ENCODE data around the gene TRMT10B. TPM values are rescaled to one million over a fixed set of nuclear protein-coding genes. Genes with fewer than 3 reads are reported as not detected.
"Not testable (repeated sequence)": the region's sequence is repeated elsewhere in the genome, so short reads cannot be mapped to it uniquely, and the experiment has no call there.

TRMT10B gene
- total RNA-seq, 1 experiment from 2014 or later: 5.7 TPM

GRCh38 chr9:37761511-37761910 lies 7.9 kb downstream of the TRMT10B start:
- no peak overlapping the region for H3K23ac ChIP-seq (ENCODE audit: insufficient read length, low read depth, low read length)
- no peak for DNase-seq
- peak overlapping the region; percentile 43 for H4K8ac ChIP-seq (replicated peaks; ENCODE audit: insufficient read length, low read depth, low read length)
- no peak overlapping the region for H3K56ac ChIP-seq (ENCODE audit: insufficient read length, low read depth, low read length)
- no peaks in the 10 kb centered on the region for H4K20me1 ChIP-seq (ENCODE audit: control insufficient read depth, insufficient read depth, insufficient read length)
- no peak overlapping the region for H3K14ac ChIP-seq (ENCODE audit: insufficient read depth, low read length)
- H4K91ac ChIP-seq (ENCODE audit: insufficient read length, low read depth, low read length): no peak overlapping the region
- no peak overlapping the region for H4K5ac ChIP-seq (ENCODE audit: insufficient read length, low read depth, low read length)
- H3K79me1 ChIP-seq (ENCODE audit: insufficient read depth, low read depth, low read length, poor library complexity, severe bottlenecking): no peaks in the 10 kb centered on the region
- no peak overlapping the region for H2BK120ac ChIP-seq (ENCODE audit: low read depth, low read length, poor library complexity, severe bottlenecking)
- Mint-ChIP-seq H3K27me3 (ENCODE audit: low read depth) (no peaks in the 10 kb centered on the region), H3K36me3 (ENCODE audit: insufficient read depth in 1 of 3, low read depth in 3 of 3) (peaks cover 6 to 15% (median 12%) of the 10 kb centered on the region in 3 experiments; a peak in 6 of 7 replicates), H3K4me3 (no peak overlapping the region; a peak in 1 of 5 replicates), H3K27ac (peak overlapping the region in 1 of 3 experiments; percentile 21; a peak in 1 of 7 replicates), H3K4me1 (no peaks in the 10 kb centered on the region), H3K9me3 (peaks cover 3 to 4% of the 10 kb centered on the region in 2 experiments; a peak in 2 of 5 replicates)
- H3K4me2 ChIP-seq (ENCODE audit: insufficient read depth, insufficient read length, low read length): no peak overlapping the region
- H2BK5ac ChIP-seq (ENCODE audit: insufficient read length, low read length): no peak overlapping the region
- H3K18ac ChIP-seq (ENCODE audit: insufficient read length, low read depth, low read length): no peak overlapping the region
- no peak overlapping the region for H3K4ac ChIP-seq (ENCODE audit: low read depth, low read length)
- H3K23me2 ChIP-seq (ENCODE audit: insufficient read length, low read depth, low read length, poor library complexity, severe bottlenecking): no peaks in the 10 kb centered on the region
- no peak overlapping the region for H3T11ph ChIP-seq (ENCODE audit: low read length)
- no peaks in the 10 kb centered on the region for H3K27me3 ChIP-seq (ENCODE audit: insufficient read depth, low read length)
- TF ChIP-seq, protein P1, sequence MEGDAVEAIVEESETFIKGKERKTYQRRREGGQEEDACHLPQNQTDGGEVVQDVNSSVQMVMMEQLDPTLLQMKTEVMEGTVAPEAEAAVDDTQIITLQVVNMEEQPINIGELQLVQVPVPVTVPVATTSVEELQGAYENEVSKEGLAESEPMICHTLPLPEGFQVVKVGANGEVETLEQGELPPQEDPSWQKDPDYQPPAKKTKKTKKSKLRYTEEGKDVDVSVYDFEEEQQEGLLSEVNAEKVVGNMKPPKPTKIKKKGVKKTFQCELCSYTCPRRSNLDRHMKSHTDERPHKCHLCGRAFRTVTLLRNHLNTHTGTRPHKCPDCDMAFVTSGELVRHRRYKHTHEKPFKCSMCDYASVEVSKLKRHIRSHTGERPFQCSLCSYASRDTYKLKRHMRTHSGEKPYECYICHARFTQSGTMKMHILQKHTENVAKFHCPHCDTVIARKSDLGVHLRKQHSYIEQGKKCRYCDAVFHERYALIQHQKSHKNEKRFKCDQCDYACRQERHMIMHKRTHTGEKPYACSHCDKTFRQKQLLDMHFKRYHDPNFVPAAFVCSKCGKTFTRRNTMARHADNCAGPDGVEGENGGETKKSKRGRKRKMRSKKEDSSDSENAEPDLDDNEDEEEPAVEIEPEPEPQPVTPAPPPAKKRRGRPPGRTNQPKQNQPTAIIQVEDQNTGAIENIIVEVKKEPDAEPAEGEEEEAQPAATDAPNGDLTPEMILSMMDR (conservative IDR thresholded peaks at IDR 0.05): no peak
- H2BK12ac ChIP-seq (ENCODE audit: insufficient read length, low read depth, low read length): no peak overlapping the region
- WGBS (ENCODE audit: extremely low coverage, insufficient read length, low lambda C conversion rate): no CpG with 5 or more reads among the region's 3 CpGs
- H2AK5ac ChIP-seq (ENCODE audit: insufficient read length, low read length): no peak overlapping the region
- no peaks in the 10 kb centered on the region for H3K4me1 ChIP-seq (ENCODE audit: insufficient read depth, low read length)
- no peak overlapping the region for H2AFZ ChIP-seq (ENCODE audit: low read length)
- no peaks in the 10 kb centered on the region for H3K79me2 ChIP-seq (ENCODE audit: insufficient read depth, low read length)
- no peaks in the 10 kb centered on the region for H3K9me3 ChIP-seq (ENCODE audit: control insufficient read depth, low read depth, low read length)
- no peak overlapping the region for H2BK15ac ChIP-seq (ENCODE audit: low read depth, low read length)
- no peak overlapping the region for H3K27ac ChIP-seq (ENCODE audit: insufficient read length, low read depth, low read length)
- H3K9ac ChIP-seq (ENCODE audit: extremely low read depth, insufficient read length, low read length): no peak overlapping the region
- no peak overlapping the region for H2BK20ac ChIP-seq (ENCODE audit: low read depth, low read length, poor library complexity, severe bottlenecking)

GRCh38 chr9:37765263-37765662 lies 11.7 kb downstream of the TRMT10B start:
- not testable (repeated sequence) for H4K91ac ChIP-seq (ENCODE audit: insufficient read length, low read depth, low read length); H3K9me3 Mint-ChIP-seq; H3K9me3 ChIP-seq (ENCODE audit: control insufficient read depth, low read depth, low read length); H2BK12ac ChIP-seq (ENCODE audit: insufficient read length, low read depth, low read length); DNase-seq; H4K8ac ChIP-seq (replicated peaks; ENCODE audit: insufficient read length, low read depth, low read length); H3K23ac ChIP-seq (ENCODE audit: insufficient read length, low read depth, low read length); H4K20me1 ChIP-seq (ENCODE audit: control insufficient read depth, insufficient read depth, insufficient read length); H3K23me2 ChIP-seq (ENCODE audit: insufficient read length, low read depth, low read length, poor library complexity, severe bottlenecking); H3K79me1 ChIP-seq (ENCODE audit: insufficient read depth, low read depth, low read length, poor library complexity, severe bottlenecking); H3T11ph ChIP-seq (ENCODE audit: low read length); H2BK120ac ChIP-seq (ENCODE audit: low read depth, low read length, poor library complexity, severe bottlenecking); H3K27ac ChIP-seq (ENCODE audit: insufficient read length, low read depth, low read length); H3K4me1 ChIP-seq (ENCODE audit: insufficient read depth, low read length); H2AK5ac ChIP-seq (ENCODE audit: insufficient read length, low read length); H3K79me2 ChIP-seq (ENCODE audit: insufficient read depth, low read length); H2AFZ ChIP-seq (ENCODE audit: low read length); H3K18ac ChIP-seq (ENCODE audit: insufficient read length, low read depth, low read length); H3K14ac ChIP-seq (ENCODE audit: insufficient read depth, low read length); H2BK20ac ChIP-seq (ENCODE audit: low read depth, low read length, poor library complexity, severe bottlenecking); H2BK5ac ChIP-seq (ENCODE audit: insufficient read length, low read length); H3K27ac Mint-ChIP-seq; H4K5ac ChIP-seq (ENCODE audit: insufficient read length, low read depth, low read length); H2BK15ac ChIP-seq (ENCODE audit: low read depth, low read length); H3K4ac ChIP-seq (ENCODE audit: low read depth, low read length); H3K4me3 Mint-ChIP-seq; H3K56ac ChIP-seq (ENCODE audit: insufficient read length, low read depth, low read length); H3K4me1 Mint-ChIP-seq; H3K27me3 Mint-ChIP-seq (ENCODE audit: low read depth); H3K4me2 ChIP-seq (ENCODE audit: insufficient read depth, insufficient read length, low read length); H3K27me3 ChIP-seq (ENCODE audit: insufficient read depth, low read length); H3K9ac ChIP-seq (ENCODE audit: extremely low read depth, insufficient read length, low read length)
- peaks cover 6 to 15% (median 12%) of the 10 kb centered on the region in 3 experiments; a peak in 6 of 7 replicates for H3K36me3 Mint-ChIP-seq (ENCODE audit: insufficient read depth in 1 of 3, low read depth in 3 of 3)
- no CpG with 5 or more reads among the region's 6 CpGs for WGBS (ENCODE audit: extremely low coverage, insufficient read length, low lambda C conversion rate)
